Activated gamma-delta T cell (primary cell): Measurements from ENCODE around the gene VSIG10L2.
"Not testable (repeated sequence)": the region's sequence is repeated elsewhere in the genome, so short reads cannot be mapped to it uniquely, and the experiment has no call there.

Experiments
- DNase-seq: peaks from one replicate; lab custom pipeline; 2025; lab: John Stamatoyannopoulos, UW

The VSIG10L2 gene

DNA sequence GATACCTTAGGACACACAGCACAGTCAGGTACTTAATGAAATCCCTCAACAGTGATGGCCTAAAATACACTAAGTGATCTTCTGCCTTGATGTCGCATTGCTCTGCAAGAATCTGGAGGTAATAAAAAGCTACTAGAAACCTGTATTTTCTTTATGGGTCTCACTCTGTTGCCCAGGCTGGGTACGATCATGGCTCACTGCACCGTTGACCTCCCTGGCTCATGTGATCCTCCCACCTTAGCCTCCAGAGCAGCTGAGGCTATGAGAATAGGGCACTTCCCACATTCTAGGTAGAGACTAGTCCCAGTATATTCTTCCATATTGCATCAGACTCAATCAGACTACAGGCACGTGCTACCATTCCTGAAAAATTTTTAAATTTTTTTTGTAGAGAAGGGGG, 21.7 kb downstream of the VSIG10L2 start:
- DNase-seq = no peak

DNA sequence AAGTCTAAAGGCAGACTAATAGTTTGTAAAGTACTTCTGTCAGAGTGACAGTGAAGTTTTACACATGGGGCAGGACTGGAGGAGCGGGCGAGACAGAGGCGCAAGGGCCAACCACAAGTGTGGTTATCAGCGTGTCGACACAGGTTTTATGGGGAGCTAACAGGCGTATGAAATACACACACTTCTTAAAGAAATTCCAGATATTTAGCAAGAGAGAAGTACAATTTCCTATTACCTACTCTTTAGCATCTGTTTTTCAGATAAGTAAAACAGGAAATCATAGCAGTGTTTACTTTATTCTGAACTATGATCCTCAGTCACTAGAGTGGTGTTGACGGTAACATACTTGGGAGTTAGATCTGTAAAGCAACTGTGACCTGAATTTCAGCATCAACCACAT, 22.5 kb downstream of the VSIG10L2 start:
- no peak for DNase-seq

DNA sequence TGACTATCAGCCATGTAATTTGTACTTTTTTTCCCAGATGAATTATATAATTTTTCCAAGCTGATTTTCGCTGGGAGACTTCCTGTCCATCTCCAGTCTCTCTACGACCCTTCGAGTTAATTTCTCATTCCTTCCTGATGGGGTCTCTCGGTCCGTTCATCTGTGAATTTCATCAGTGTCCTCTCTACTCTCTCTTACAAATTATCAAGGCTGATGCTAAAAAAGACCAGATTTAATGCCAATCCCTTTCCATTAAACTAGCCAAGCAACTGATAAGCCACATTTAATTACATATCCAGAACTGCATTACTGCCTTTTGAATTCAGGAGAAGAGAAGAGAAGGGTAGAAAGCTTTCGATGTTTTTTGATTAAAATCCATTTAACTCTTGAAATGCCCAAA, 25.8 kb downstream of the VSIG10L2 start:
- DNase-seq = no peak

- no peak for DNase-seq
Observed at GRCh38 chr11:125974284-125974683, 28.4 kb downstream of the VSIG10L2 start.

GRCh38 chr11:125975634-125976033, 29.8 kb downstream of the VSIG10L2 start:
- no peak for DNase-seq

DNA sequence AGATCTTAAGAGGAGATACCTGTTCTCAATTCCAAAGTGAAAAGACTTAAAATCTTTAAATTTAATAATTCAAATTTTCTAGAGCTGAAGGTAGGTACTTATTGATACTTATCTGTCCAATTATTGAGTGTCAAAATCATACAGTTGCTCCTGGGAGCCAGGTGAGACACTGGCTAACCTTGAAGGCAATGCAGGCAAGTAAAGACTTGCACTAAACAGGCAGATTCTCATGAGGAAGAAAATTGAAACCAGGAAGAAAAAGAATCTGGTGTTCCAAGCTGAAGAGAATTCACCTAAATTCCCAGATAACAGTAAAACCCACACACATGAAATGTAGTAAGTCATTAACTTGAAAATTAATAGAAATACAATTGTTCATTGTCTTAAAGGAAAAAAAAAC, 30.3 kb downstream of the VSIG10L2 start:
- DNase-seq = no peak

GRCh38 chr11:125977333-125977732, 31.5 kb downstream of the VSIG10L2 start:
- DNase-seq = no peak

DNA sequence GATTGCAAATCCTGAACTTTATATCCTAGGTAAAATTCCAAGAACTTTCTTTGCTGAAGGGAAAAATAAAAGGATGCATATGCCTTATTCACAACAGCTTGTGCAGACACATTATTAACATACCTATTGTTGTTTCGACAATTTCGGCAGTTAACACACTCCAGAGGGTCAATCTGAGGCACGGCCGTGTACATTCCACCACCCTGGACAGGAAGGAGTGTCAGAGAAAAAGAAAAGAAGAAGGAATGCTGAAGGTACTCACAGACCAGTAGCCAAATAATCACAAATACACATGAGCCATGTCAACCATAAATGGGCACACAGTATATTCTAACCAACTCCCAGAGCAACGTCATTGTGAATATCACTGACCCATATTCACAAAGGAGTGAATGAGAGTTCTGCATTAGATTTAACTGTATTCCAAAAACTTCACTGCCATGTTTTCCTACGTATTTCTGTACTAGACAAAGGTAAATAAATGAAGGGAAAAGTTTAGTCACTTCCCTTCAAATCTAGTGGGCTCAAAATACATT, 32.4 kb downstream of the VSIG10L2 start:
- DNase-seq = no peak

DNA sequence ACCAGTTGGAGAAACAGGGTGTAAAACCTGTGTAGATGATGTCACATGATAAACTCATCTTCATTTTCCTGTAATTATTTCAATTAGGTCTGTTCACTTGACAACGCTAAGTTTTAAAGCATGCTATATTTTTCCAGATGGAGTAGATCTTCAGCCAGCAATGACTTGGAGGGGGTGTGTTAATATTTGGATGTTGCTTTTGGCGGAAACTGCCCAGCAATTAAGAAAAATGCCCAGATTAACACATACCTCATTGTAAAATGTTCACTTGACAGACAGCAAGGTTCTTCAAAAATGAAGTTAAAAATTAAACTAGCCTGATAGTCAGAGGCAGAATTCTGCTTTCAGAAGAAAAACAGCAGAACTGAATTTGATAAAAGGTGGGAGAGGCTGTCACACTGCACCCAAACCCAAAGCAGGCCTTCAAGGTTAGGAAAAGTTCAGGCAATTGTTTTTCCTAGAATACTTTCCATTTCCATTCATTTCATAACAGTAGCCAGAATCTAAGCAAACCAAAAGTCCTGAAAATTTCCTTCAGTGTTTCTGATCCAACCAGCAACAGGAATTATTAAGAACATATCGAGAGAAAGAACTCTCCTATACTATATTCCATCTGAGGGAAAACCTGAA, 33.0 kb downstream of the VSIG10L2 start:
- no peak for DNase-seq

DNA sequence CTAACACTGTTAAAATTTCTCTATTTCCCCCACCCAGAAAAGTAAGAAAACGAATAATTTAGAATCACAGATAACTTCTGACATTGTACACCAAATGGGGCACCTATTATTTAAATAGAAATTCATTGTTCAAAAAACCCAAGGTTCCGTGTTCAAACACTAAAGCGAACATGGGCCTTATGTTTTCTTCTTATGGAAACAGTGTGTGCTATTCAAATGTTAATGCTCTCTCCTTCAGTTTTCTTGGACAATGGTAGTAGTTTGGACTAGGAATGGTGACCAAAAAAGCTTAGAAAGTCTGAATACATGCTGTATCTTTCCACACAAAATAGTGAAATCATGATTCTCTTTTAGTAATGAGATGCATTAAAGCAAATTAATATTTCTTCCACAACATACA, 33.7 kb downstream of the VSIG10L2 start:
- DNase-seq = no peak

- DNase-seq = no peak
Observed at GRCh38 chr11:125980436-125980835, 34.6 kb downstream of the VSIG10L2 start.

DNA sequence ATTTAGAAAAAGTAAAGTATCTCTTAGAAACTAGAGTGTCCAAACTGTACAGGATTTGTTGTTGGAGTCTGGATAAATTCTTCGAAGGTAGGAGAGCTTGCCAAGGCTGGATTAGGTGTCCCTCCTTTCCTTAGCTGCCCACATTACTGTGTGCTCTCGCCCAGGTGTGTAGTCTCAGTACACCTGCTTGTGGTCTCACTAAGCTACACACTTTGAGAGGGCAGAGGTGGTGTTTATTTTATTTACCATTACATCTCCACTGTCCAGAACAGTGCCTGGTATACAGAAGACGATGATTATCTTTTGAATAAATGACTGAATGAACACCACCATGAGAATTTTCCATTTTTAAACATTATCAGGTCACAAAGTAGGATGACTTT, 36.5 kb downstream of the VSIG10L2 start:
- no peak for DNase-seq

DNA sequence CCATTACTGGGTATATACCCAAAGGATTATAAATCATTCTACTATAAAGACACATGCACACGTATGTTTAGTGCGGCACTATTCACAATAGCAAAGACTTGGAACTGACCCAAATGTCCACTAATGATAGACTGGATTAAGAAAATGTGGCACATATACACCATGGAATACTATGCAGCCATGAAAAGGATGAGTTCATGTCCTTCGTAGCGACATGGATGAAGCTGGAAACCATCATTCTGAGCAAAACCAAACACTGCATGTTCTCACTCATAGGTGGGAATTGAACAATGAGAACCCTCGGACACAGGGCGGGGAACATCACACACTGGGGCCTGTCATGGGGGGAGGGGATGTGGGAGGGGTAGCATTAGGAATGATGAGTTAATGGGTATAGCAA, 40.1 kb downstream of the VSIG10L2 start:
- not testable (repeated sequence) for DNase-seq

DNA sequence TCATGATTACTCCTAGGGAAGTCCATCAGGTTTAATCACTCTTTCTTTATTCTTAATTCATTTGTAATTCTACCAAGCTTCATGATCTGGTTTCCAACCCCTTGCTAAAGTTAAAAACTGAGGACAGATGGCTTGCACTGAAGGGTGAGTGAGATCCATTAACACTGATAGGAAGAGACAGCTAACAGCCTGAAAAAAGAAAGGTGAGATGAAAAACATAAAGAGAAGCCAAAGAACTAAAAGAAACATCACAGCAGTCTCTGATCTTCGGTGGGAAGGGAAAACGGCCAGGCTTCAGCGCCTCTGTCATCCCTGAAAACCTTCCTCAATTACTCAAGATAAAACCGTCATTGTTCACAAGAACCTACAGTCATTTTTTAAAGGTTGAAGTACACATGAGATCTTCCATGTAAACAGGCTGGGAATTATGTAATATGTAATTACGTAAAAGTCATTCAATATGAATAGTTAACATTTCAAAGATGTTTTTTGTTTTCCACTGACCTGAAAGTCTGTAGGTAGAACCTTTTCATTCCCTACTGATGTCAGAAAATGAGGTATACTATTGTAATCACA, 41.3 kb downstream of the VSIG10L2 start:
- DNase-seq = no peak

GRCh38 chr11:125990244-125990643, 44.4 kb downstream of the VSIG10L2 start:
- no peak for DNase-seq

GRCh38 chr11:125992893-125993292, 47.0 kb downstream of the VSIG10L2 start:
- no peak for DNase-seq

DNA sequence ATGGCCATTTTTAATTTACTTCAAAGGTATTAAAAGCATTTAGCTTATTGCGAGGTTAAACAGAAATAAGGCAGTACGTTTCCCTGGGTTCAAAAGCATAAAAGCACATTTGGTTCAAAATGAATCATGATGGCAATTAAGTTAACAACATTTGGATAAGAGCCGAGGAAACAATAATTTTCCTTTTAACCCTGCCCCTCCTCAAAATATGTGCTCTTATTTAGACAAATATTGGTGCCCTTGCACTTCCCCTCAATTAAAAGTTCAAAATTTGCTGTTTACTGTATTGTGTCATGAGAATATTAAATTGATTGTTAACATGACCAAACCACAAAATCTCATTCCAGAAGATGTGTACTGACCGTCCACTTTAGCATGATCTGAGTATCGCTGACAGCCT, 48.7 kb downstream of the VSIG10L2 start:
- no peak for DNase-seq

DNA sequence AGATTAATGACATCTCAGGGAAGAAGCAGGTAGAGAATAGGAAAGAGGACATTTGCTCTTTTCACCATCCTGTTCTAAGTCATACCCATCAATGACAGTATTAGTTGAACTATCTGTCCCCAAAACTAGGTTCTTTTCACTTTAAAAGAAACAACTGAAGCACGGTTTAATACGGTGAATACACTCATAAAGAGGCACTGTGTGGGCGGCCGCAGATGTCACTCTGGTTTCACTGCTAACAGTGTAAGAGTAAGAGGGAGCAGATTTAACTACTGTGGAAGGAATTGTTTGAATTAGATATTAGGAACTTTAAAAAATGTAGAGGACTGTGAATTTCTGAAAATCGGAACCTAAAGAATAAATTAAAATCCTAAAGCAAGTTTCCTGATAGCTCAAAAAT, 49.5 kb downstream of the VSIG10L2 start:
- DNase-seq = no peak

DNA sequence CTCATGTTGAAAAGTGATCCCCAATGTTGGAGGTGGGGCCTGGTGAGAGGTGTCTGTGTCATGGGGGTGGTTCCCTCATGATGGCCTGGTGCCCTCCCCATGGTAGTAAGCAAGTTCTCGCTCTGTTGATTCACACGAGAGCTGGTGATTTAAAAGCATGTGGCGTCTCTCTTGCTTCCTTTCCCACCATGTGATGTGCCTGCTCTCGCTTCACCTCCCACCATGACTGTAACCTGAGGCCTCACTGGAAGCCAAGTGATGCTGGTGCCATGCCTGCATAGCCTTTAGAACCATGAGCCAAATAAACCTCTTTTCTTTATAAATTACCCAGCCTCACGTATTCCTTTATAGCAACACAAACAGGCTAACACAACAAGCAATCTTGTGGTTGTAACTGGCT, 52.4 kb downstream of the VSIG10L2 start:
- no peak for DNase-seq

DNA sequence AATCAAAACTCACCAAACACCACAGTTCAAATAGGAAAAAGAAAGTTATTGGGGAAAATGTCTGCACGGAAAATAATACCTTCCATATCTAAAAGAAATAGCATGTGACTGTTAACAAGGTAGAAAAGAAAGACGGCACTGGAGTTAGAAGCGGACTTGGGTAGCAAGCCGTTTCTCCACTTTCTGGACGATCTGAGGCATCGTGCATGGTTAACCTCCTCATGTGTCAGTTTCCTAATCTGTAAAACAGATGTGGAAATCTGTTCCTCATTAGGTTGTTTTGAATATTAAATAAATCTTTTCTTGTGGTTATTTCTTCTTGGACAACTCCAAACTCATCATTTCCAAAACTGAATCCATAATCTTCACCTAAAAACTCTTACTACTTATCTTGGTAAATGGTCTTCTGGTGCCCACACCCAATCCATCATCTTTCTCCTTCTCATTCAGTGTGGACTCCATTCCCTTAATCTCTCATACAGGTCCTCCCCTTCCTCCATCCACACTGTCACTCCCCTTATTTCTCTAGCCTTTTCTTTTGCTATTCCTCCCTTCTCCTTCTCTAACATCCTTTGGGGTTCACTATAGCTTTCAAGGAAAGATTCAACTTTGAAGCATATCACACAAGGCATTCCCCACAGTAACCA, 53.5 kb downstream of the VSIG10L2 start:
- no peak for DNase-seq

DNA sequence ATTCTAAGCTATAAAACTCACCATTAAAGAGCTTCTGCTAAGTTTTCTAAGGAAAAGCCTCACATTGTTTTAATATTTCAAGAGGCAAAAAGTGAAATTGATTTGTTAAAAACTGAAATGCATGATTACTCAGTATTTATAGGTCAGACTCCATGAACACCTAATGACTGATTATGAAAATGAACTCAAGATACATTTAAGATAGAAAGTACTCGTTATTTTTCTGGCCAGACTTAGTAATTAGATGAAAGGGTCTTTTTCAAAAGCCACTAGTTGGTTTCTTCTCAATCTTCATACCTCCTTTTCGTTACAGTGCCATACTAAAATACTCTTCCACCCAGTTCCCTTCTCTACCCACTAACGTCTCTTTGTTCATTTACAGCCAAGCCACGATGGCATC, 56.3 kb downstream of the VSIG10L2 start:
- DNase-seq = no peak
